Hepatocyte (in vitro differentiated cells): ENCODE data around the gene MEDAG.

Experiments used
- EZH2 ChIP-seq: fragments of 200-600 bp; sonication (generic); IDR thresholded peaks from 2 replicates; pipeline ENCODE4 v1.6.1; 2016; ENCODE audit warnings: antibody characterized with exemption, mild to moderate bottlenecking, borderline replicate concordance
- EZH2phosphoT487 ChIP-seq: fragments of 200-600 bp; sonication (generic); IDR thresholded peaks from one replicate; pipeline ENCODE4 v1.6.1; 2018; ENCODE audit warnings: antibody characterized with exemption, mild to moderate bottlenecking, low read depth, moderate library complexity; ENCODE audit not compliant: unreplicated experiment, severe bottlenecking
- TF ChIP-seq, protein P1 (sequence below): fragments of 200-600 bp; sonication (generic); IDR thresholded peaks from 2 replicates; pipeline ENCODE4 v1.5.1; 2016; ENCODE audit warnings: antibody characterized with exemption, mild to moderate bottlenecking; ENCODE audit not compliant: poor library complexity

DNA sequence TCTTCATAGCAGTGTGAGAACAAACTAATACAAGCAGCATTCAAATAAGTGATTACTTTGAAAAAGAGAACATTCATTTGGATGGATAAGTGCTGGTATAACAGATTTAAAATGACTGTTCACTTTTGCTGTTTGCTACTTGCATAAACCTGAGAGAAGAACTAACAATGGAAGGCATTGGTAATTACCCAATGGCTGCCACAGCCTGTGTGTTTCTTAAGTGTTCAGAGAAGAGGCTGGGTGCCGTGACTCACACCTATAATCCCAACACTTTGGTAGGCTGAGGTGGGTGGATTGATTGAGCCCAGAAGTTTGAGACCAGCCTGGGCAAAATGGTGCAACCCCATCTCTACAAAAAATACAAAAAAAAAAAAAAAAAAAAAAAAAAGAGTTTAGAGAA lies 21.5 kb downstream of the MEDAG start:
- TF ChIP-seq, protein P1, sequence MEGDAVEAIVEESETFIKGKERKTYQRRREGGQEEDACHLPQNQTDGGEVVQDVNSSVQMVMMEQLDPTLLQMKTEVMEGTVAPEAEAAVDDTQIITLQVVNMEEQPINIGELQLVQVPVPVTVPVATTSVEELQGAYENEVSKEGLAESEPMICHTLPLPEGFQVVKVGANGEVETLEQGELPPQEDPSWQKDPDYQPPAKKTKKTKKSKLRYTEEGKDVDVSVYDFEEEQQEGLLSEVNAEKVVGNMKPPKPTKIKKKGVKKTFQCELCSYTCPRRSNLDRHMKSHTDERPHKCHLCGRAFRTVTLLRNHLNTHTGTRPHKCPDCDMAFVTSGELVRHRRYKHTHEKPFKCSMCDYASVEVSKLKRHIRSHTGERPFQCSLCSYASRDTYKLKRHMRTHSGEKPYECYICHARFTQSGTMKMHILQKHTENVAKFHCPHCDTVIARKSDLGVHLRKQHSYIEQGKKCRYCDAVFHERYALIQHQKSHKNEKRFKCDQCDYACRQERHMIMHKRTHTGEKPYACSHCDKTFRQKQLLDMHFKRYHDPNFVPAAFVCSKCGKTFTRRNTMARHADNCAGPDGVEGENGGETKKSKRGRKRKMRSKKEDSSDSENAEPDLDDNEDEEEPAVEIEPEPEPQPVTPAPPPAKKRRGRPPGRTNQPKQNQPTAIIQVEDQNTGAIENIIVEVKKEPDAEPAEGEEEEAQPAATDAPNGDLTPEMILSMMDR: no peak
- no peak for TF ChIP-seq EZH2
- TF ChIP-seq EZH2phosphoT487: no peak
